ENCODE measurements around the gene GLRA3.
"Not testable (repeated sequence)": the region's sequence is repeated elsewhere in the genome, so short reads cannot be mapped to it uniquely, and the experiment has no call there.

GLRA3 gene

GRCh38 chr4:174805746-174806145 is 23.3 kb downstream of the GLRA3 start:
- Histone ChIP-seq H3K4me3 (ENCODE audit: low read length) (no peak overlapping the region), H3K27me3 (ENCODE audit: control insufficient read depth, insufficient read depth, low read length) (no peaks in the 10 kb centered on the region), H3K9ac (ENCODE audit: low read length) (no peak overlapping the region), H3K27ac (ENCODE audit: low read depth, low read length) (no peak overlapping the region), H3K36me3 (ENCODE audit: control insufficient read depth, insufficient read depth, low read length) (no peaks in the 10 kb centered on the region), H3K4me1 (ENCODE audit: control insufficient read depth, insufficient read depth, low read length) (no peaks in the 10 kb centered on the region)

- H3K27me3 ChIP-seq (ENCODE audit: control insufficient read depth, insufficient read depth, low read length): no peaks in the 10 kb centered on the region
Measured at GRCh38 chr4:174794543-174795094, 34.4 kb downstream of the GLRA3 start.

GRCh38 chr4:174789657-174790056 is 39.4 kb downstream of the GLRA3 start:
- Histone ChIP-seq H3K4me1 (ENCODE audit: control insufficient read depth, insufficient read depth, low read length) (no peaks in the 10 kb centered on the region), H3K27me3 (ENCODE audit: control insufficient read depth, insufficient read depth, low read length) (no peaks in the 10 kb centered on the region), H3K9ac (ENCODE audit: low read length) (no peak overlapping the region), H3K27ac (ENCODE audit: low read depth, low read length) (no peak overlapping the region), H3K4me3 (ENCODE audit: low read length) (no peak overlapping the region), H3K36me3 (ENCODE audit: control insufficient read depth, insufficient read depth, low read length) (no peaks in the 10 kb centered on the region)

More at GRCh38 chr4:174794543-174795094, 34.4 kb downstream of the GLRA3 start:
- H3K4me1 ChIP-seq (ENCODE audit: control insufficient read depth, insufficient read depth, low read length): no peaks in the 10 kb centered on the region
- no peak overlapping the region for H3K9ac ChIP-seq (ENCODE audit: low read length)
- no peak overlapping the region for H3K27ac ChIP-seq (ENCODE audit: low read depth, low read length)
- no peaks in the 10 kb centered on the region for H3K36me3 ChIP-seq (ENCODE audit: control insufficient read depth, insufficient read depth, low read length)
- no peak overlapping the region for H3K4me3 ChIP-seq (ENCODE audit: low read length)

- not testable (repeated sequence) for H3K4me1 ChIP-seq (ENCODE audit: control insufficient read depth, insufficient read depth, low read length); H3K4me3 ChIP-seq (ENCODE audit: low read length); H3K27me3 ChIP-seq (ENCODE audit: control insufficient read depth, insufficient read depth, low read length); H3K9ac ChIP-seq (ENCODE audit: low read length); H3K36me3 ChIP-seq (ENCODE audit: control insufficient read depth, insufficient read depth, low read length); H3K27ac ChIP-seq (ENCODE audit: low read depth, low read length)
Measured at GRCh38 chr4:174778274-174778986, 50.6 kb downstream of the GLRA3 start.

- H3K4me3 ChIP-seq (ENCODE audit: low read length): no peak overlapping the region
- H3K36me3 ChIP-seq (ENCODE audit: control insufficient read depth, insufficient read depth, low read length): no peaks in the 10 kb centered on the region
- no peaks in the 10 kb centered on the region for H3K4me1 ChIP-seq (ENCODE audit: control insufficient read depth, insufficient read depth, low read length)
- no peak overlapping the region for H3K9ac ChIP-seq (ENCODE audit: low read length)
- no peak overlapping the region for H3K27ac ChIP-seq (ENCODE audit: low read depth, low read length)
- no peaks in the 10 kb centered on the region for H3K27me3 ChIP-seq (ENCODE audit: control insufficient read depth, insufficient read depth, low read length)
Measured at GRCh38 chr4:174775366-174775765, 53.7 kb downstream of the GLRA3 start.

GRCh38 chr4:174764105-174764729 is 64.8 kb downstream of the GLRA3 start:
- no peak overlapping the region for H3K4me3 ChIP-seq (ENCODE audit: low read length)
- no peak overlapping the region for H3K9ac ChIP-seq (ENCODE audit: low read length)
- H3K4me1 ChIP-seq (ENCODE audit: control insufficient read depth, insufficient read depth, low read length): no peaks in the 10 kb centered on the region
- no peaks in the 10 kb centered on the region for H3K27me3 ChIP-seq (ENCODE audit: control insufficient read depth, insufficient read depth, low read length)
- H3K27ac ChIP-seq (ENCODE audit: low read depth, low read length): no peak overlapping the region
- no peaks in the 10 kb centered on the region for H3K36me3 ChIP-seq (ENCODE audit: control insufficient read depth, insufficient read depth, low read length)

- Histone ChIP-seq H3K27me3 (ENCODE audit: control insufficient read depth, insufficient read depth, low read length) (no peaks in the 10 kb centered on the region), H3K27ac (ENCODE audit: low read depth, low read length) (no peak overlapping the region), H3K4me1 (ENCODE audit: control insufficient read depth, insufficient read depth, low read length) (no peaks in the 10 kb centered on the region), H3K4me3 (ENCODE audit: low read length) (no peak overlapping the region), H3K9ac (ENCODE audit: low read length) (no peak overlapping the region), H3K36me3 (ENCODE audit: control insufficient read depth, insufficient read depth, low read length) (no peaks in the 10 kb centered on the region)
Measured at GRCh38 chr4:174763454-174764104, 65.5 kb downstream of the GLRA3 start.

- no peak overlapping the region for H3K9ac ChIP-seq (ENCODE audit: low read length)
- no peaks in the 10 kb centered on the region for H3K27me3 ChIP-seq (ENCODE audit: control insufficient read depth, insufficient read depth, low read length)
- H3K27ac ChIP-seq (ENCODE audit: low read depth, low read length): no peak overlapping the region
- H3K4me3 ChIP-seq (ENCODE audit: low read length): no peak overlapping the region
- H3K4me1 ChIP-seq (ENCODE audit: control insufficient read depth, insufficient read depth, low read length): no peaks in the 10 kb centered on the region
- H3K36me3 ChIP-seq (ENCODE audit: control insufficient read depth, insufficient read depth, low read length): no peaks in the 10 kb centered on the region
Measured at GRCh38 chr4:174761451-174761850, 67.6 kb downstream of the GLRA3 start.

- Histone ChIP-seq H3K4me1 (ENCODE audit: control insufficient read depth, insufficient read depth, low read length) (no peaks in the 10 kb centered on the region), H3K4me3 (ENCODE audit: low read length) (no peak overlapping the region), H3K27me3 (ENCODE audit: control insufficient read depth, insufficient read depth, low read length) (no peaks in the 10 kb centered on the region), H3K36me3 (ENCODE audit: control insufficient read depth, insufficient read depth, low read length) (no peaks in the 10 kb centered on the region), H3K27ac (ENCODE audit: low read depth, low read length) (no peak overlapping the region), H3K9ac (ENCODE audit: low read length) (no peak overlapping the region)
Measured at GRCh38 chr4:174757736-174758135, 71.3 kb downstream of the GLRA3 start.

GRCh38 chr4:174753021-174753420 is 76.0 kb downstream of the GLRA3 start:
- Histone ChIP-seq H3K4me1 (ENCODE audit: control insufficient read depth, insufficient read depth, low read length) (peaks cover 3% of the 10 kb centered on the region), H3K4me3 (ENCODE audit: low read length) (no peak overlapping the region)

GRCh38 chr4:174752026-174752425 is 77.0 kb downstream of the GLRA3 start:
- no peak overlapping the region for H3K27ac ChIP-seq (ENCODE audit: low read depth, low read length)
- H3K27me3 ChIP-seq (ENCODE audit: control insufficient read depth, insufficient read depth, low read length): no peaks in the 10 kb centered on the region
- H3K36me3 ChIP-seq (ENCODE audit: control insufficient read depth, insufficient read depth, low read length): no peaks in the 10 kb centered on the region
- H3K4me3 ChIP-seq (ENCODE audit: low read length): no peak overlapping the region
- no peak overlapping the region for H3K9ac ChIP-seq (ENCODE audit: low read length)
- H3K4me1 ChIP-seq (ENCODE audit: control insufficient read depth, insufficient read depth, low read length): peaks cover 3% of the 10 kb centered on the region

More at GRCh38 chr4:174753021-174753420, 76.0 kb downstream of the GLRA3 start:
- Histone ChIP-seq H3K36me3 (ENCODE audit: control insufficient read depth, insufficient read depth, low read length) (no peaks in the 10 kb centered on the region), H3K9ac (ENCODE audit: low read length) (no peak overlapping the region), H3K27ac (ENCODE audit: low read depth, low read length) (no peak overlapping the region), H3K27me3 (ENCODE audit: control insufficient read depth, insufficient read depth, low read length) (no peaks in the 10 kb centered on the region)

- no peak overlapping the region for H3K27ac ChIP-seq (ENCODE audit: low read depth, low read length)
- H3K27me3 ChIP-seq (ENCODE audit: control insufficient read depth, insufficient read depth, low read length): no peaks in the 10 kb centered on the region
- no peak overlapping the region for H3K9ac ChIP-seq (ENCODE audit: low read length)
- H3K36me3 ChIP-seq (ENCODE audit: control insufficient read depth, insufficient read depth, low read length): no peaks in the 10 kb centered on the region
- peaks cover 3% of the 10 kb centered on the region for H3K4me1 ChIP-seq (ENCODE audit: control insufficient read depth, insufficient read depth, low read length)
- H3K4me3 ChIP-seq (ENCODE audit: low read length): no peak overlapping the region
Measured at GRCh38 chr4:174749091-174749490, 80.0 kb downstream of the GLRA3 start.
